Gastroesophageal sphincter (tissue), 3 donors: Measurements from ENCODE around the gene AQR.

Experiments used
- CTCF ChIP-seq, 4 experiments: fragments of 200-600 bp in 2 of 4; fragments of 450-650 bp in 2 of 4; sonication (generic) in 1 of 4; IDR thresholded peaks; one replicate each; pipeline ENCODE4 v1.5.1; 2017 to 2019; ENCODE audit warnings: antibody characterized with exemption in 4 of 4, mild to moderate bottlenecking in 2 of 4, moderate library complexity in 2 of 4
- POLR2A ChIP-seq, 2 donors: fragments of 450-650 bp; IDR thresholded peaks; one replicate each; pipeline ENCODE4 v1.6.1; 2017; ENCODE audit warnings: antibody characterized with exemption in 2 of 2, mild to moderate bottlenecking in 2 of 2, moderate library complexity in 1 of 2
- POLR2AphosphoS5 ChIP-seq: sonication (generic); formaldehyde crosslinking; IDR thresholded peaks from one replicate; pipeline ENCODE4 v1.6.1; 2017; ENCODE audit warnings: antibody characterized with exemption

DNA sequence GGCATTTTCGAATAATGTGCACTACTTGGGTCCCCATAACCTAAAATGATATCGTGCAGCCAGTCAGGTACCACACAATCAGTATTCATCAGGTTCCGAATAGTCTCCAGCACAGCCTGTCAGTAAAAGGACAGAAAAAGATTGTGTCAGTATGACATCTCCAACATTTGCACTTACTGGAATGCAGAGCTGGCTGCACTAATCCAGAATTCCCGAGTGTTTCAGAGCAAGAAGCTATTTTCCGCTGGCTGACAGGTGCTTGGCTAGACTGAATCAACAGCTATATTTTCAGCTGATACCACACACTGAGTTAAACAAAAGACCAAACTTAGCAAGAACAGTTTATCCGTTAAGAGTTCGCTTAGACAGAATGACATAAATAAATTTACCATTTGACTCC lies 68.8 kb downstream of the AQR start:
- TF ChIP-seq CTCF (IDR thresholded peaks at IDR 0.05) (no peak), POLR2AphosphoS5 (peak; percentile 83), POLR2A (IDR thresholded peaks at IDR 0.05) (no peak)
